HCT116 (cell line): ENCODE results near the gene BCR. TPM values are rescaled to one million over a fixed set of nuclear protein-coding genes. Genes with fewer than 3 reads are reported as not detected.

Source experiments
- ATAC-seq: fragments of 200-7000 bp; cut with Tn5 transposase; 2 replicates; pipeline ENCODE4 v1.9.1; 2020; ENCODE audit warnings: mild to moderate bottlenecking, moderate library complexity
- BruUV-seq: library from RNA; stranded (reverse); fragments of 400-500 nt; replicated peaks from 2 replicates; lab custom pipeline; 2021; lab: Mats Ljungman, UMichigan
- CTCF ChIA-PET: fragments of 300-600 bp; sonication (Branson Sonifier 250); formaldehyde crosslinking; loops from one replicate; lab custom pipeline; 2021; ENCODE audit warnings: antibody characterized with exemption; lab: Charles Lee
- POLR2A ChIA-PET: fragments of 300-600, 350-600 bp; sonication (Branson Sonifier 250); formaldehyde crosslinking; loops from one replicate; lab custom pipeline; 2021; ENCODE audit warnings: antibody characterized with exemption; lab: Charles Lee
- RAD21 ChIA-PET, 2 experiments: fragments of 300-600 bp; sonication (Branson Sonifier 250); formaldehyde crosslinking; loops; one replicate each; lab custom pipeline; 2023; ENCODE audit warnings: low total read pairs in 2 of 2; ENCODE audit not compliant: uncharacterized antibody in 2 of 2, unreplicated experiment in 2 of 2, low non-redundant PET in 1 of 2; lab: Charles Lee
- DNase-seq: peaks from one replicate; pipeline ENCODE4 v3.0.0-alpha.2; 2010; ENCODE audit warnings: low read depth, low spot score
- H2AFZ ChIP-seq: fragments of 200-600 bp; shearing (Covaris generic), sonication (generic); 2 replicates; pipeline ENCODE4 v1.6.1; 2017; ENCODE audit warnings: low read depth, mixed run types, mixed read lengths, antibody characterized with exemption, low read length; ENCODE audit not compliant: poor library complexity, severe bottlenecking
- H3K27ac ChIP-seq: 2 replicates; pipeline ENCODE4 v1.5.1; 2012; ENCODE audit warnings: low read depth, low read length
- H3K27me3 ChIP-seq: fragments of 200-600 bp; sonication (generic); 2 replicates; pipeline ENCODE4 v1.6.1; 2016; ENCODE audit warnings: mixed run types, low read length, mixed read lengths; ENCODE audit not compliant: insufficient read depth
- H3K36me3 ChIP-seq, 2 experiments: fragments of 200-500 bp in 1 of 2; fragments of 200-600 bp in 1 of 2; sonication (Bioruptor generic) in 1 of 2; sonication (generic) in 1 of 2; 2 replicates each; pipeline versions ENCODE4 v1.5.1 to v1.6.1; 2014 to 2016; ENCODE audit warnings: low read length in 2 of 2, inconsistent platforms in 1 of 2, mixed read lengths in 1 of 2, mixed run types in 1 of 2; ENCODE audit not compliant: insufficient read depth in 2 of 2, control insufficient read depth in 1 of 2
- H3K4me1 ChIP-seq, 2 experiments: fragments of 200-600 bp in 1 of 2; sonication (generic) in 1 of 2; 2 replicates each; pipeline versions ENCODE4 v1.5.1 to v1.6.1; 2012 to 2017; ENCODE audit warnings: low read length in 2 of 2, inconsistent platforms in 1 of 2, mild to moderate bottlenecking in 1 of 2, mixed read lengths in 1 of 2, mixed run types in 1 of 2, moderate library complexity in 1 of 2; ENCODE audit not compliant: insufficient read depth in 2 of 2, control insufficient read depth in 1 of 2
- H3K4me2 ChIP-seq: fragments of 200-600 bp; sonication (generic); 2 replicates; pipeline ENCODE4 v1.6.1; 2017; ENCODE audit warnings: mixed run types, low read length, mixed read lengths
- H3K4me3 ChIP-seq, 2 experiments: fragments of 200-600 bp in 1 of 2; sonication (generic) in 1 of 2; replicated peaks in 1 of 2; 2 replicates each; pipeline ENCODE4 v1.5.1; 2011 to 2016; ENCODE audit warnings: low read length in 2 of 2, control low read depth in 1 of 2, low read depth in 1 of 2, mild to moderate bottlenecking in 1 of 2, mixed read lengths in 1 of 2, mixed run types in 1 of 2
- H3K79me2 ChIP-seq: fragments of 200-600 bp; sonication (generic); 2 replicates; pipeline ENCODE4 v1.6.1; 2017; ENCODE audit warnings: mild to moderate bottlenecking, mixed run types, low read length, moderate library complexity, mixed read lengths; ENCODE audit not compliant: insufficient read depth
- H3K9ac ChIP-seq: fragments of 200-600 bp; sonication (generic); 2 replicates; pipeline ENCODE4 v1.6.1; 2016; ENCODE audit warnings: low read length, mixed read lengths
- H3K9me2 ChIP-seq: fragments of 200-600 bp; sonication (generic), shearing (Covaris generic); 2 replicates; pipeline ENCODE4 v1.6.1; 2017; ENCODE audit warnings: mixed run types, mild to moderate bottlenecking, moderate library complexity; ENCODE audit not compliant: insufficient read depth
- H3K9me3 ChIP-seq, 2 experiments: fragments of 200-500 bp in 1 of 2; fragments of 200-600 bp in 1 of 2; sonication (Bioruptor generic) in 1 of 2; sonication (generic) in 1 of 2; 2 replicates each; pipeline ENCODE4 v1.6.1; 2014 to 2017; ENCODE audit warnings: low read length in 2 of 2, mixed read lengths in 2 of 2, inconsistent platforms in 1 of 2, low read depth in 1 of 2, mild to moderate bottlenecking in 1 of 2, mixed run types in 1 of 2, moderate library complexity in 1 of 2; ENCODE audit not compliant: control insufficient read depth in 1 of 2, insufficient read depth in 1 of 2
- H4K20me1 ChIP-seq: fragments of 200-600 bp; sonication (generic), shearing (Covaris generic); 2 replicates; pipeline ENCODE4 v1.6.1; 2017; ENCODE audit warnings: mixed run types, mild to moderate bottlenecking, moderate library complexity; ENCODE audit not compliant: insufficient read depth
- ATF3 ChIP-seq: IDR thresholded peaks from 2 replicates; pipeline ENCODE4 v1.6.1; 2012
- EGR1 ChIP-seq: IDR thresholded peaks from 2 replicates; pipeline ENCODE4 v1.6.1; 2012; ENCODE audit warnings: low read depth
- ELF1 ChIP-seq: IDR thresholded peaks from 2 replicates; pipeline ENCODE4 v1.6.1; 2012; ENCODE audit warnings: low read depth, borderline replicate concordance
- EZH2phosphoT487 ChIP-seq: fragments of 200-600 bp; IDR thresholded peaks from 2 replicates; pipeline ENCODE4 v1.6.1; 2018; ENCODE audit warnings: antibody characterized with exemption, borderline replicate concordance
- MAX ChIP-seq: IDR thresholded peaks from 2 replicates; pipeline ENCODE4 v1.6.1; 2012
- POLR2A ChIP-seq: IDR thresholded peaks from 2 replicates; pipeline ENCODE4 v1.7.0; 2011; ENCODE audit warnings: borderline replicate concordance; ENCODE audit not compliant: insufficient read depth, insufficient read length; ENCODE audit errors: extremely low read depth
- POLR2AphosphoS5 ChIP-seq: IDR thresholded peaks from 2 replicates; pipeline ENCODE4 v1.6.1; 2011; ENCODE audit warnings: mild to moderate bottlenecking, low read depth, low read length, moderate library complexity
- RAD21 ChIP-seq: IDR thresholded peaks from 2 replicates; pipeline ENCODE4 v1.6.1; 2012; ENCODE audit warnings: low read depth, mild to moderate bottlenecking
- REST ChIP-seq: IDR thresholded peaks from 2 replicates; pipeline ENCODE4 v1.6.1; 2012; ENCODE audit warnings: low read depth
- SIN3A ChIP-seq: IDR thresholded peaks from 2 replicates; pipeline ENCODE4 v1.6.1; 2012; ENCODE audit warnings: low read depth
- TCF7L2 ChIP-seq: IDR thresholded peaks from 2 replicates; pipeline ENCODE4 v1.7.0; 2011; ENCODE audit warnings: borderline replicate concordance, inconsistent platforms; ENCODE audit not compliant: insufficient read depth, insufficient read length; ENCODE audit errors: extremely low read depth
- YY1 ChIP-seq: IDR thresholded peaks from 2 replicates; pipeline ENCODE4 v1.6.1; 2011; ENCODE audit warnings: low read length, low read depth, moderate library complexity, mild to moderate bottlenecking; ENCODE audit not compliant: insufficient replicate concordance; ENCODE audit errors: extremely low read depth
- ZNF274 ChIP-seq: fragments of 200-500 bp; sonication (Bioruptor generic); IDR thresholded peaks from 2 replicates; pipeline ENCODE4 v1.6.1; 2014; ENCODE audit warnings: mild to moderate bottlenecking, low read depth, low read length, inconsistent platforms
- intact Hi-C: fragments of 100-400 bp; cut with micrococcal nuclease; formaldehyde crosslinking; loops from 2 replicates; pipeline ENCODE4 v1.10.0; 2022
- total RNA-seq: library from RNA; stranded (reverse); gene quantifications from one replicate; pipeline ENCODE4 v1.2.1, GENCODE V29; 2021; ENCODE audit not compliant: unreplicated experiment

Gene BCR
- total RNA-seq, 1 experiment from 2014 or later = 39.7 TPM

- Histone ChIP-seq H3K79me2 (no peaks in the 10 kb centered on the region), H4K20me1 (no peaks in the 10 kb centered on the region), H3K4me1 (peaks cover 4 to 13% of the 10 kb centered on the region in 2 experiments; a peak in 3 of 4 replicates), H2AFZ (no peak overlapping the region), H3K4me2 (no peak overlapping the region), H3K4me3 (no peak overlapping the region), H3K9ac (no peak overlapping the region), H3K9me2 (no peaks in the 10 kb centered on the region), H3K27ac (no peak overlapping the region), H3K9me3 (no peaks in the 10 kb centered on the region), H3K27me3 (no peaks in the 10 kb centered on the region), H3K36me3 (no peaks in the 10 kb centered on the region)
- POLR2A ChIA-PET = no interaction called here
- no peak for ATAC-seq
- RAD21 ChIA-PET = no interaction called here
- TF ChIP-seq YY1 (no peak), ELF1 (no peak), ZNF274 (no peak), POLR2A (no peak), TCF7L2 (no peak), SIN3A (no peak), EGR1 (no peak), POLR2AphosphoS5 (no peak), ATF3 (no peak), RAD21 (no peak), EZH2phosphoT487 (no peak), MAX (no peak), REST (no peak)
- CTCF ChIA-PET = no interaction called here
- DNase-seq = no peak
- intact Hi-C loops = no loop called here
- BruUV-seq = no TSS peak
Observed at GRCh38 chr22:23153994-23154393, 26.3 kb upstream of the BCR start.
